ENCODE data around the gene HOXB13. TPM values are rescaled to one million over a fixed set of nuclear protein-coding genes. Genes with fewer than 3 reads are reported as not detected.
A peak's percentile ranks its signal among the peaks of the same experiment; 100 is the strongest.

The HOXB13 gene
- total and polyA plus RNA-seq, 4 donors = 0.18 to 0.25 TPM; not detected in 2

- intact Hi-C loops (cut with DNase I) = no loop called here
- ATAC-seq (ENCODE audit: low FRiP score) = no peak
- WGBS, 2 donors = 3 to 6% methylated on average over 3 of the region's 3 CpGs
- Histone ChIP-seq H3K4me1 (ENCODE audit: control insufficient read depth in 1 of 2, insufficient read depth in 2 of 2, low read length in 2 of 2) (no peaks in the 10 kb centered on the region), H3K27ac (ENCODE audit: low read depth in 1 of 2, low read length in 2 of 2) (no peak overlapping the region), H3K4me3 (ENCODE audit: low read length in 2 of 2) (no peak overlapping the region), H3K27me3 (ENCODE audit: control insufficient read depth in 1 of 2, insufficient read depth in 2 of 2, low read length in 1 of 2) (peaks cover 0 to 2% of the 10 kb centered on the region in 2 donors), H3K36me3 (ENCODE audit: control insufficient read depth in 1 of 2, insufficient read depth in 2 of 2, low read length in 1 of 2) (no peaks in the 10 kb centered on the region), H3K9me3 (ENCODE audit: control insufficient read depth, low read length) (no peaks in the 10 kb centered on the region)
- no peak for DNase-seq
Measured at GRCh38 chr17:48751172-48751571, 22.6 kb upstream of the HOXB13 start.

- H3K27me3 ChIP-seq (ENCODE audit: control insufficient read depth in 1 of 2, insufficient read depth in 2 of 2, low read length in 1 of 2) = peaks cover 0 to 4% of the 10 kb centered on the region in 2 donors
- no peak overlapping the region for H3K27ac ChIP-seq (ENCODE audit: low read depth in 1 of 2, low read length in 2 of 2)
- WGBS, 2 donors = 8 to 11% methylated on average over 32 of the region's 32 CpGs
- no peaks in the 10 kb centered on the region for H3K36me3 ChIP-seq (ENCODE audit: control insufficient read depth in 1 of 2, insufficient read depth in 2 of 2, low read length in 1 of 2)
- ATAC-seq (ENCODE audit: low FRiP score) = no peak
- H3K4me3 ChIP-seq (ENCODE audit: low read length in 2 of 2) = no peak overlapping the region
- intact Hi-C loops (cut with DNase I) = no loop called here
- H3K9me3 ChIP-seq (ENCODE audit: control insufficient read depth, low read length) = no peaks in the 10 kb centered on the region
- no peaks in the 10 kb centered on the region for H3K4me1 ChIP-seq (ENCODE audit: control insufficient read depth in 1 of 2, insufficient read depth in 2 of 2, low read length in 2 of 2)
- DNase-seq = no peak
Measured at GRCh38 chr17:48749621-48750553, 21.3 kb upstream of the HOXB13 start.

GRCh38 chr17:48748718-48749566 lies 20.4 kb upstream of the HOXB13 start:
- no peaks in the 10 kb centered on the region for H3K4me1 ChIP-seq (ENCODE audit: control insufficient read depth in 1 of 2, insufficient read depth in 2 of 2, low read length in 2 of 2)
- ATAC-seq (ENCODE audit: low FRiP score) (no peak), DNase-seq (no peak)
- no peaks in the 10 kb centered on the region for H3K36me3 ChIP-seq (ENCODE audit: control insufficient read depth in 1 of 2, insufficient read depth in 2 of 2, low read length in 1 of 2)
- no peaks in the 10 kb centered on the region for H3K9me3 ChIP-seq (ENCODE audit: control insufficient read depth, low read length)
- intact Hi-C loops (cut with DNase I) = no loop called here
- no peak overlapping the region for H3K27ac ChIP-seq (ENCODE audit: low read depth in 1 of 2, low read length in 2 of 2)
- 32% methylated on average over 16 of the region's 16 CpGs for WGBS, 2 donors
- peaks cover 0 to 4% of the 10 kb centered on the region in 2 donors for H3K27me3 ChIP-seq (ENCODE audit: control insufficient read depth in 1 of 2, insufficient read depth in 2 of 2, low read length in 1 of 2)
- H3K4me3 ChIP-seq (ENCODE audit: low read length in 2 of 2) = no peak overlapping the region

- intact Hi-C loops (cut with DNase I) = no loop called here
- no peaks in the 10 kb centered on the region for H3K36me3 ChIP-seq (ENCODE audit: control insufficient read depth in 1 of 2, insufficient read depth in 2 of 2, low read length in 1 of 2)
- ATAC-seq (ENCODE audit: low FRiP score) = no peak
- no peak overlapping the region for H3K27ac ChIP-seq (ENCODE audit: low read depth in 1 of 2, low read length in 2 of 2)
- peaks cover 0 to 4% of the 10 kb centered on the region in 2 donors for H3K27me3 ChIP-seq (ENCODE audit: control insufficient read depth in 1 of 2, insufficient read depth in 2 of 2, low read length in 1 of 2)
- DNase-seq = no peak
- H3K9me3 ChIP-seq (ENCODE audit: control insufficient read depth, low read length) = no peaks in the 10 kb centered on the region
- no peak overlapping the region for H3K4me3 ChIP-seq (ENCODE audit: low read length in 2 of 2)
- 9 to 11% methylated on average over 51 to 53 of the region's 53 CpGs for WGBS, 2 donors
- no peaks in the 10 kb centered on the region for H3K4me1 ChIP-seq (ENCODE audit: control insufficient read depth in 1 of 2, insufficient read depth in 2 of 2, low read length in 2 of 2)
Measured at GRCh38 chr17:48747445-48748363, 19.2 kb upstream of the HOXB13 start.

GRCh38 chr17:48746916-48747444 lies 18.4 kb upstream of the HOXB13 start:
- WGBS, 2 donors = 6 to 7% methylated on average over 20 to 21 of the region's 21 CpGs
- Histone ChIP-seq H3K36me3 (ENCODE audit: control insufficient read depth in 1 of 2, insufficient read depth in 2 of 2, low read length in 1 of 2) (no peaks in the 10 kb centered on the region), H3K27me3 (ENCODE audit: control insufficient read depth in 1 of 2, insufficient read depth in 2 of 2, low read length in 1 of 2) (peaks cover 0 to 4% of the 10 kb centered on the region in 2 donors), H3K9me3 (ENCODE audit: control insufficient read depth, low read length) (no peaks in the 10 kb centered on the region), H3K4me3 (ENCODE audit: low read length in 2 of 2) (no peak overlapping the region), H3K4me1 (ENCODE audit: control insufficient read depth in 1 of 2, insufficient read depth in 2 of 2, low read length in 2 of 2) (no peaks in the 10 kb centered on the region), H3K27ac (ENCODE audit: low read depth in 1 of 2, low read length in 2 of 2) (no peak overlapping the region)
- DNase-seq = no peak
- ATAC-seq (ENCODE audit: low FRiP score) = no peak
- intact Hi-C loops (cut with DNase I) = no loop called here

GRCh38 chr17:48745381-48746275 lies 17.1 kb upstream of the HOXB13 start:
- intact Hi-C loops (cut with DNase I) = loop anchor here in 1 of 2 donors (1.0 kb wide), 1 partner anchor 10 kb away; no protein-coding TSS in a partner anchor
- 26 to 27% methylated on average over 12 of the region's 12 CpGs for WGBS, 2 donors
- H3K4me1 ChIP-seq (ENCODE audit: control insufficient read depth in 1 of 2, insufficient read depth in 2 of 2, low read length in 2 of 2) = no peaks in the 10 kb centered on the region
- ATAC-seq (ENCODE audit: low FRiP score) (no peak), DNase-seq (peak in 1 of 2 donors; percentile 22)
- peaks cover 0 to 4% of the 10 kb centered on the region in 2 donors for H3K27me3 ChIP-seq (ENCODE audit: control insufficient read depth in 1 of 2, insufficient read depth in 2 of 2, low read length in 1 of 2)
- no peaks in the 10 kb centered on the region for H3K9me3 ChIP-seq (ENCODE audit: control insufficient read depth, low read length)
- no peak overlapping the region for H3K27ac ChIP-seq (ENCODE audit: low read depth in 1 of 2, low read length in 2 of 2)
- no peak overlapping the region for H3K4me3 ChIP-seq (ENCODE audit: low read length in 2 of 2)
- no peaks in the 10 kb centered on the region for H3K36me3 ChIP-seq (ENCODE audit: control insufficient read depth in 1 of 2, insufficient read depth in 2 of 2, low read length in 1 of 2)

- Histone ChIP-seq H3K9me3 (ENCODE audit: control insufficient read depth, low read length) (no peaks in the 10 kb centered on the region), H3K36me3 (ENCODE audit: control insufficient read depth in 1 of 2, insufficient read depth in 2 of 2, low read length in 1 of 2) (no peaks in the 10 kb centered on the region), H3K4me3 (ENCODE audit: low read length in 2 of 2) (no peak overlapping the region), H3K27me3 (ENCODE audit: control insufficient read depth in 1 of 2, insufficient read depth in 2 of 2, low read length in 1 of 2) (peaks cover 0 to 1% of the 10 kb centered on the region in 2 donors), H3K27ac (ENCODE audit: low read depth in 1 of 2, low read length in 2 of 2) (no peak overlapping the region), H3K4me1 (ENCODE audit: control insufficient read depth in 1 of 2, insufficient read depth in 2 of 2, low read length in 2 of 2) (no peaks in the 10 kb centered on the region)
- DNase-seq (no peak), ATAC-seq (ENCODE audit: low FRiP score) (no peak)
- intact Hi-C loops (cut with DNase I) = no loop called here
Measured at GRCh38 chr17:48740537-48740936, 12.0 kb upstream of the HOXB13 start.
